Neural cell (in vitro differentiated cells): ENCODE data around the gene CAV2. TPM values are rescaled to one million over a fixed set of nuclear protein-coding genes. Genes with fewer than 3 reads are reported as not detected.

ENCODE experiments used
- H2AFZ ChIP-seq: fragments of 200-600, 300-800 bp; sonication (generic), shearing (Covaris generic); 2 replicates; pipeline ENCODE4 v1.6.0; 2014; ENCODE audit warnings: low read depth, mild to moderate bottlenecking, antibody characterized with exemption, low read length, moderate library complexity
- H3F3A ChIP-seq: fragments of 200-600 bp; shearing (Covaris generic); 2 replicates; pipeline ENCODE4 v1.6.1; 2016; ENCODE audit warnings: mild to moderate bottlenecking, moderate library complexity, mixed read lengths, antibody characterized with exemption, low read length; ENCODE audit not compliant: insufficient read depth, poor library complexity, severe bottlenecking
- H3K27ac ChIP-seq: fragments of 200-600, 300-800 bp; sonication (generic), shearing (Covaris generic); 2 replicates; pipeline ENCODE4 v1.5.1; 2014; ENCODE audit warnings: mild to moderate bottlenecking, low read length, moderate library complexity
- H3K27me3 ChIP-seq: fragments of 300-800, 200-600 bp; sonication (generic), shearing (Covaris generic); 2 replicates; pipeline ENCODE4 v1.6.0; 2014; ENCODE audit warnings: mild to moderate bottlenecking, low read depth, low read length, moderate library complexity; ENCODE audit not compliant: insufficient read depth
- H3K36me3 ChIP-seq: fragments of 300-800, 200-600 bp; sonication (generic), shearing (Covaris generic); 2 replicates; pipeline ENCODE4 v1.5.1; 2014; ENCODE audit warnings: mild to moderate bottlenecking, antibody characterized with exemption, low read length, moderate library complexity; ENCODE audit not compliant: insufficient read depth
- H3K4me2 ChIP-seq: fragments of 300-800, 200-600 bp; sonication (generic), shearing (Covaris generic); 2 replicates; pipeline ENCODE4 v1.6.0; 2014; ENCODE audit warnings: mild to moderate bottlenecking, low read length
- H3K4me3 ChIP-seq: fragments of 300-800, 200-600 bp; sonication (generic), shearing (Covaris generic); 2 replicates; pipeline ENCODE4 v1.5.1; 2014; ENCODE audit warnings: mild to moderate bottlenecking, low read length, moderate library complexity
- H3K79me2 ChIP-seq: fragments of 200-600 bp; shearing (Covaris generic); replicated peaks from 2 replicates; pipeline ENCODE4 v1.6.0; 2014; ENCODE audit warnings: mild to moderate bottlenecking, low read length, moderate library complexity; ENCODE audit not compliant: insufficient read depth
- H3K9ac ChIP-seq: fragments of 300-800, 200-600 bp; sonication (generic), shearing (Covaris generic); 2 replicates; pipeline ENCODE4 v1.6.1; 2016; ENCODE audit warnings: mild to moderate bottlenecking, low read length, mixed read lengths
- H3K9me2 ChIP-seq: fragments of 200-600 bp; shearing (Covaris generic); 2 replicates; pipeline ENCODE4 v1.6.1; 2016; ENCODE audit warnings: mild to moderate bottlenecking, low read length, mixed read lengths; ENCODE audit not compliant: insufficient read depth
- H3K9me3 ChIP-seq: fragments of 200-600, 300-800 bp; sonication (generic), shearing (Covaris generic); 2 replicates; pipeline ENCODE4 v1.6.1; 2016; ENCODE audit warnings: mild to moderate bottlenecking, mixed run types, low read length, moderate library complexity, mixed read lengths
- H4K20me1 ChIP-seq: fragments of 200-600 bp; shearing (Covaris generic); 2 replicates; pipeline ENCODE4 v1.6.1; 2016; ENCODE audit warnings: mild to moderate bottlenecking, mixed run types; ENCODE audit not compliant: insufficient read depth
- EP300 ChIP-seq: fragments of 450-650 bp; conservative IDR thresholded peaks from 2 replicates; pipeline ENCODE4 v1.6.1; 2014; ENCODE audit warnings: antibody characterized with exemption, mild to moderate bottlenecking, moderate library complexity; ENCODE audit not compliant: poor library complexity, severe bottlenecking
- EZH2 ChIP-seq: fragments of 200-600, 300-800 bp; shearing (Covaris generic), sonication (generic); IDR thresholded peaks from 2 replicates; pipeline ENCODE4 v1.6.1; 2014; ENCODE audit warnings: antibody characterized with exemption, low read length, borderline replicate concordance, mild to moderate bottlenecking; ENCODE audit not compliant: insufficient read depth, poor library complexity, severe bottlenecking
- MXI1 ChIP-seq: fragments of 450-650 bp; conservative IDR thresholded peaks from 2 replicates; pipeline ENCODE4 v1.6.1; 2014; ENCODE audit warnings: antibody characterized with exemption, mild to moderate bottlenecking; ENCODE audit not compliant: poor library complexity, severe bottlenecking
- POLR2AphosphoS5 ChIP-seq: IDR thresholded peaks from 2 replicates; pipeline ENCODE4 v1.6.1; 2012
- RAD21 ChIP-seq: fragments of 450-650 bp; conservative IDR thresholded peaks from 2 replicates; pipeline ENCODE4 v1.6.1; 2014; ENCODE audit warnings: antibody characterized with exemption, mild to moderate bottlenecking, moderate library complexity
- SMC3 ChIP-seq: fragments of 450-650 bp; conservative IDR thresholded peaks from 2 replicates; pipeline ENCODE4 v1.6.1; 2014; ENCODE audit warnings: antibody characterized with exemption, mild to moderate bottlenecking, moderate library complexity; ENCODE audit not compliant: poor library complexity
- TAF1 ChIP-seq: IDR thresholded peaks from 2 replicates; pipeline ENCODE4 v1.6.1; 2012; ENCODE audit warnings: low read depth
- polyA plus RNA-seq: library from polyadenylated mRNA; depleted of rRNA; stranded (reverse); fragments of >200 nt; gene quantifications from 2 replicates; pipeline ENCODE4 v1.2.3, GENCODE V29; 2014
- TF ChIP-seq, protein P1 (sequence below): fragments of 450-650 bp; IDR thresholded peaks from 2 replicates; pipeline ENCODE4 v1.5.1; 2014; ENCODE audit warnings: antibody characterized with exemption, mild to moderate bottlenecking, moderate library complexity; ENCODE audit not compliant: poor library complexity, severe bottlenecking
- TF ChIP-seq, protein P2 (sequence below): IDR thresholded peaks from 2 replicates; pipeline ENCODE4 v1.6.1; 2012; ENCODE audit warnings: borderline replicate concordance

CAV2 gene
- polyA plus RNA-seq, 1 donor from 2014 or later, result not detected

DNA sequence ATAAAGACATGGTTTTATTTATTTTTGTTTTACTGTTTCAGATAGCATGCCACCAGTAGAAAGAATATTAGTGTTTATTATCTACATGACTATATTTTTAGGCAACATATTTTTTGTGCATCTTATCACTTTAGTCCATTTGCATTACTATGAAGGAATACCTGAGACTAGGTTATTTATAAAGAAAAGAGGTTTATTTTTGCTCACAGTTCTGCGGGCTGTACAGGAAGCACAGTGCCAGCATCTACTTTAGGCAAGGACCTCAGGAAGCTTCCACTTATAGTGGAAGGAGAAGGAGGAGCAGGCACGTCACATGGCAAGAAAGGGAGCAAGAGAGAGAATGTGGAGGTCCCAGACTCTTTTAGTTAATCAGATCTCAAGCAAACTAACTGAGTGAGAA lies 5.7 kb downstream of the CAV2 start:
- Histone ChIP-seq H3K9ac (no peak overlapping the region), H3K4me3 (no peak overlapping the region), H3K9me2 (no peaks in the 10 kb centered on the region), H3K4me2 (no peak overlapping the region), H3F3A (no peaks in the 10 kb centered on the region), H4K20me1 (no peaks in the 10 kb centered on the region), H3K27me3 (peaks cover 24% of the 10 kb centered on the region), H3K27ac (no peak overlapping the region), H3K36me3 (no peaks in the 10 kb centered on the region), H3K9me3 (no peaks in the 10 kb centered on the region), H3K79me2 (no peaks in the 10 kb centered on the region), H2AFZ (no peak overlapping the region)
- TF ChIP-seq SMC3 (no peak), MXI1 (no peak), RAD21 (no peak), POLR2AphosphoS5 (no peak), EP300 (no peak), TAF1 (no peak), EZH2 (no peak)
- TF ChIP-seq, protein P1, sequence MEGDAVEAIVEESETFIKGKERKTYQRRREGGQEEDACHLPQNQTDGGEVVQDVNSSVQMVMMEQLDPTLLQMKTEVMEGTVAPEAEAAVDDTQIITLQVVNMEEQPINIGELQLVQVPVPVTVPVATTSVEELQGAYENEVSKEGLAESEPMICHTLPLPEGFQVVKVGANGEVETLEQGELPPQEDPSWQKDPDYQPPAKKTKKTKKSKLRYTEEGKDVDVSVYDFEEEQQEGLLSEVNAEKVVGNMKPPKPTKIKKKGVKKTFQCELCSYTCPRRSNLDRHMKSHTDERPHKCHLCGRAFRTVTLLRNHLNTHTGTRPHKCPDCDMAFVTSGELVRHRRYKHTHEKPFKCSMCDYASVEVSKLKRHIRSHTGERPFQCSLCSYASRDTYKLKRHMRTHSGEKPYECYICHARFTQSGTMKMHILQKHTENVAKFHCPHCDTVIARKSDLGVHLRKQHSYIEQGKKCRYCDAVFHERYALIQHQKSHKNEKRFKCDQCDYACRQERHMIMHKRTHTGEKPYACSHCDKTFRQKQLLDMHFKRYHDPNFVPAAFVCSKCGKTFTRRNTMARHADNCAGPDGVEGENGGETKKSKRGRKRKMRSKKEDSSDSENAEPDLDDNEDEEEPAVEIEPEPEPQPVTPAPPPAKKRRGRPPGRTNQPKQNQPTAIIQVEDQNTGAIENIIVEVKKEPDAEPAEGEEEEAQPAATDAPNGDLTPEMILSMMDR, result no peak
- TF ChIP-seq, protein P2, sequence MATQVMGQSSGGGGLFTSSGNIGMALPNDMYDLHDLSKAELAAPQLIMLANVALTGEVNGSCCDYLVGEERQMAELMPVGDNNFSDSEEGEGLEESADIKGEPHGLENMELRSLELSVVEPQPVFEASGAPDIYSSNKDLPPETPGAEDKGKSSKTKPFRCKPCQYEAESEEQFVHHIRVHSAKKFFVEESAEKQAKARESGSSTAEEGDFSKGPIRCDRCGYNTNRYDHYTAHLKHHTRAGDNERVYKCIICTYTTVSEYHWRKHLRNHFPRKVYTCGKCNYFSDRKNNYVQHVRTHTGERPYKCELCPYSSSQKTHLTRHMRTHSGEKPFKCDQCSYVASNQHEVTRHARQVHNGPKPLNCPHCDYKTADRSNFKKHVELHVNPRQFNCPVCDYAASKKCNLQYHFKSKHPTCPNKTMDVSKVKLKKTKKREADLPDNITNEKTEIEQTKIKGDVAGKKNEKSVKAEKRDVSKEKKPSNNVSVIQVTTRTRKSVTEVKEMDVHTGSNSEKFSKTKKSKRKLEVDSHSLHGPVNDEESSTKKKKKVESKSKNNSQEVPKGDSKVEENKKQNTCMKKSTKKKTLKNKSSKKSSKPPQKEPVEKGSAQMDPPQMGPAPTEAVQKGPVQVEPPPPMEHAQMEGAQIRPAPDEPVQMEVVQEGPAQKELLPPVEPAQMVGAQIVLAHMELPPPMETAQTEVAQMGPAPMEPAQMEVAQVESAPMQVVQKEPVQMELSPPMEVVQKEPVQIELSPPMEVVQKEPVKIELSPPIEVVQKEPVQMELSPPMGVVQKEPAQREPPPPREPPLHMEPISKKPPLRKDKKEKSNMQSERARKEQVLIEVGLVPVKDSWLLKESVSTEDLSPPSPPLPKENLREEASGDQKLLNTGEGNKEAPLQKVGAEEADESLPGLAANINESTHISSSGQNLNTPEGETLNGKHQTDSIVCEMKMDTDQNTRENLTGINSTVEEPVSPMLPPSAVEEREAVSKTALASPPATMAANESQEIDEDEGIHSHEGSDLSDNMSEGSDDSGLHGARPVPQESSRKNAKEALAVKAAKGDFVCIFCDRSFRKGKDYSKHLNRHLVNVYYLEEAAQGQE, result no peak

DNA sequence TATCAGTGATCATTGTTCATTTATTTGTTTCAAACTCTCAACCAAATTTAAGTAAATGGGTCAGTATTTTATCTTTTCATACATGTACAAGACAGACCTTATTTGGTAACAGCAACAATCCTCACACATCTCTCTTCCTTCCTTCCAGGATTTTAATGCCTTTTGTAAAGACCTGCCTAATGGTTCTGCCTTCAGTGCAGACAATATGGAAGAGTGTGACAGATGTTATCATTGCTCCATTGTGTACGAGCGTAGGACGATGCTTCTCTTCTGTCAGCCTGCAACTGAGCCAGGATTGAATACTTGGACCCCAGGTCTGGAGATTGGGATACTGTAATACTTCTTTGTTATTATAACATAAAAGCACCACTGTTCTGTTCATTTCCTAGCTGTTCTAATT lies 6.3 kb downstream of the CAV2 start:
- Histone ChIP-seq H4K20me1 (no peaks in the 10 kb centered on the region), H3K27ac (no peak overlapping the region), H3K9ac (no peak overlapping the region), H3K9me3 (no peaks in the 10 kb centered on the region), H3K4me3 (no peak overlapping the region), H3K27me3 (peaks cover 18% of the 10 kb centered on the region), H3K36me3 (no peaks in the 10 kb centered on the region), H2AFZ (no peak overlapping the region), H3K9me2 (no peaks in the 10 kb centered on the region), H3F3A (no peaks in the 10 kb centered on the region), H3K79me2 (no peaks in the 10 kb centered on the region), H3K4me2 (no peak overlapping the region)
- TF ChIP-seq RAD21 (no peak), POLR2AphosphoS5 (no peak), EP300 (no peak), EZH2 (no peak), MXI1 (no peak), TAF1 (no peak), SMC3 (no peak)
- TF ChIP-seq, protein P1, result no peak
- TF ChIP-seq, protein P2, result no peak
